IPS-15b (cell line): ENCODE data around the gene ZNF383.
"Not testable (repeated sequence)": the region's sequence is repeated elsewhere in the genome, so short reads cannot be mapped to it uniquely, and the experiment has no call there.

ENCODE experiments used
- H3K27me3 ChIP-seq: one replicate; pipeline ENCODE4 v1.6.1; 2013; ENCODE audit warnings: low read length; ENCODE audit not compliant: control insufficient read depth, insufficient read depth
- H3K36me3 ChIP-seq: one replicate; pipeline ENCODE4 v1.6.1; 2013; ENCODE audit warnings: low read length; ENCODE audit not compliant: control insufficient read depth, insufficient read depth
- H3K4me1 ChIP-seq: one replicate; pipeline ENCODE4 v1.6.1; 2013; ENCODE audit warnings: mild to moderate bottlenecking, low read length; ENCODE audit not compliant: control insufficient read depth, insufficient read depth
- H3K4me3 ChIP-seq: one replicate; pipeline ENCODE4 v1.5.1; 2013; ENCODE audit warnings: low read depth, low read length
- H3K9ac ChIP-seq: one replicate; pipeline ENCODE4 v1.6.1; 2013; ENCODE audit warnings: low read depth, mild to moderate bottlenecking, low read length
- H3K9me3 ChIP-seq: one replicate; pipeline ENCODE4 v1.6.1; 2013; ENCODE audit warnings: mild to moderate bottlenecking, low read length; ENCODE audit not compliant: control insufficient read depth, insufficient read depth

The ZNF383 gene

GRCh38 chr19:37217775-37218591 lies at the start of gene ZNF383:
TSS of gene ZNF383 (plus strand) at chr19:37218214. CDS start at chr19:37230454, 12,240 bp downstream.
- peak within 1 kb of the TSS; percentile 100 for H3K4me3 ChIP-seq
- H3K9ac ChIP-seq = peak within 1 kb of the TSS; percentile 97
- peaks cover 3% of the 10 kb centered on the region for H3K4me1 ChIP-seq
- H3K36me3 ChIP-seq = no peaks in the 10 kb centered on the region
- no peaks in the 10 kb centered on the region for H3K27me3 ChIP-seq
- H3K9me3 ChIP-seq = no peaks in the 10 kb centered on the region

- Histone ChIP-seq H3K9me3 (peaks cover 4% of the 10 kb centered on the region), H3K9ac (peak within 1 kb of the TSS; percentile 40), H3K36me3 (peaks cover 8% of the 10 kb centered on the region), H3K27me3 (no peaks in the 10 kb centered on the region), H3K4me3 (peak within 1 kb of the TSS; percentile 94), H3K4me1 (no peaks in the 10 kb centered on the region)
Measured at GRCh38 chr19:37172368-37173366, 45.3 kb upstream of the ZNF383 start, which contains the start of gene ZNF585A. TSS of gene ZNF585A (minus strand) at chr19:37172695. CDS start at chr19:37169910, 2,785 bp downstream.

- H3K36me3 ChIP-seq, H3K4me3 ChIP-seq, H3K9ac ChIP-seq, H3K4me1 ChIP-seq, H3K27me3 ChIP-seq, H3K9me3 ChIP-seq: not testable (repeated sequence)
Measured at GRCh38 chr19:37186071-37186470, 31.9 kb upstream of the ZNF383 start.

- not testable (repeated sequence) for H3K9me3 ChIP-seq, H3K4me3 ChIP-seq, H3K9ac ChIP-seq, H3K27me3 ChIP-seq, H3K4me1 ChIP-seq, H3K36me3 ChIP-seq
Measured at GRCh38 chr19:37195248-37195647, 22.8 kb upstream of the ZNF383 start.

- H3K36me3 ChIP-seq, H3K9ac ChIP-seq, H3K9me3 ChIP-seq, H3K4me3 ChIP-seq, H3K4me1 ChIP-seq, H3K27me3 ChIP-seq: not testable (repeated sequence)
Measured at GRCh38 chr19:37197115-37197514, 20.9 kb upstream of the ZNF383 start.

GRCh38 chr19:37197768-37198167 lies 20.2 kb upstream of the ZNF383 start:
- Histone ChIP-seq H3K36me3 (peaks cover 3% of the 10 kb centered on the region), H3K4me3 (no peak overlapping the region), H3K9me3 (no peaks in the 10 kb centered on the region), H3K9ac (no peak overlapping the region), H3K4me1 (no peaks in the 10 kb centered on the region), H3K27me3 (no peaks in the 10 kb centered on the region)

GRCh38 chr19:37217480-37217774 lies 587 bp upstream of the ZNF383 start:
- Histone ChIP-seq H3K4me1 (peaks cover 3% of the 10 kb centered on the region), H3K36me3 (no peaks in the 10 kb centered on the region), H3K4me3 (peak overlapping the region; percentile 100), H3K27me3 (no peaks in the 10 kb centered on the region), H3K9me3 (no peaks in the 10 kb centered on the region), H3K9ac (peak overlapping the region; percentile 97)

GRCh38 chr19:37218592-37218935 lies 550 bp downstream of the ZNF383 start:
- Histone ChIP-seq H3K4me3 (peak overlapping the region; percentile 100), H3K9me3 (no peaks in the 10 kb centered on the region), H3K36me3 (no peaks in the 10 kb centered on the region), H3K9ac (peak overlapping the region; percentile 97), H3K4me1 (peaks cover 3% of the 10 kb centered on the region), H3K27me3 (no peaks in the 10 kb centered on the region)

GRCh38 chr19:37220383-37220782 lies 2.4 kb downstream of the ZNF383 start:
- Histone ChIP-seq H3K9ac (no peak overlapping the region), H3K36me3 (no peaks in the 10 kb centered on the region), H3K27me3 (no peaks in the 10 kb centered on the region), H3K9me3 (no peaks in the 10 kb centered on the region), H3K4me3 (no peak overlapping the region), H3K4me1 (peaks cover 3% of the 10 kb centered on the region)

GRCh38 chr19:37221136-37221535 lies 3.1 kb downstream of the ZNF383 start:
- H3K27me3 ChIP-seq = no peaks in the 10 kb centered on the region
- H3K4me3 ChIP-seq = no peak overlapping the region
- H3K36me3 ChIP-seq = peaks cover under 1% of the 10 kb centered on the region
- no peaks in the 10 kb centered on the region for H3K9me3 ChIP-seq
- H3K4me1 ChIP-seq = peaks cover 3% of the 10 kb centered on the region
- no peak overlapping the region for H3K9ac ChIP-seq

GRCh38 chr19:37226248-37226647 lies 8.2 kb downstream of the ZNF383 start:
- Histone ChIP-seq H3K9me3 (no peaks in the 10 kb centered on the region), H3K27me3 (no peaks in the 10 kb centered on the region), H3K9ac (no peak overlapping the region), H3K4me3 (no peak overlapping the region), H3K36me3 (peaks cover 7% of the 10 kb centered on the region), H3K4me1 (no peaks in the 10 kb centered on the region)

- peaks cover 7% of the 10 kb centered on the region for H3K36me3 ChIP-seq
- no peaks in the 10 kb centered on the region for H3K27me3 ChIP-seq
- no peaks in the 10 kb centered on the region for H3K4me1 ChIP-seq
- H3K9me3 ChIP-seq = no peaks in the 10 kb centered on the region
- no peak overlapping the region for H3K4me3 ChIP-seq
- H3K9ac ChIP-seq = no peak overlapping the region
Measured at GRCh38 chr19:37227996-37228395, 10.0 kb downstream of the ZNF383 start.
